Lung (tissue), 12 donors: ENCODE measurements around the gene IGSF22. TPM values are rescaled to one million over a fixed set of nuclear protein-coding genes. Genes with fewer than 3 reads are reported as not detected.

Source experiments
- ATAC-seq: fragments of 200-7000 bp; cut with Tn5 transposase; one replicate; pipeline ENCODE4 v1.9.1; 2020; ENCODE audit warnings: moderate number of reproducible peaks; ENCODE audit not compliant: insufficient read depth, low FRiP score
- DNase-seq, 3 donors: peaks; one replicate each; pipeline ENCODE4 v3.0.0-alpha.2; 2013 to 2017
- H3K27ac ChIP-seq, 2 donors: one replicate each; pipeline ENCODE4 v1.5.1; 2013; ENCODE audit warnings: mild to moderate bottlenecking in 2 of 2, moderate library complexity in 2 of 2, control low read depth in 1 of 2, inconsistent platforms in 1 of 2, low read depth in 1 of 2, low read length in 1 of 2
- H3K27me3 ChIP-seq, 3 donors: one replicate each; pipeline ENCODE4 v1.5.1; 2013; ENCODE audit warnings: low read length in 2 of 3; ENCODE audit not compliant: control insufficient read depth in 3 of 3, insufficient read depth in 3 of 3
- H3K36me3 ChIP-seq, 4 donors: one replicate each; pipeline ENCODE4 v1.5.1; 2013; ENCODE audit warnings: low read length in 4 of 4, mild to moderate bottlenecking in 1 of 4, moderate library complexity in 1 of 4; ENCODE audit not compliant: control insufficient read depth in 4 of 4, insufficient read depth in 4 of 4
- H3K4me1 ChIP-seq, 5 donors: one replicate each; pipeline ENCODE4 v1.5.1; 2013; ENCODE audit warnings: low read length in 5 of 5, mild to moderate bottlenecking in 2 of 5, moderate library complexity in 1 of 5; ENCODE audit not compliant: control insufficient read depth in 5 of 5, insufficient read depth in 5 of 5
- H3K4me3 ChIP-seq: one replicate; pipeline ENCODE4 v1.5.1; 2013; ENCODE audit warnings: mild to moderate bottlenecking, control low read depth, moderate library complexity
- H3K9ac ChIP-seq, 2 donors: one replicate each; pipeline ENCODE4 v1.5.1; 2013; ENCODE audit warnings: low read length in 2 of 2, control low read depth in 1 of 2; ENCODE audit not compliant: insufficient read depth in 1 of 2
- H3K9me3 ChIP-seq, 4 donors: one replicate each; pipeline ENCODE4 v1.5.1; 2013; ENCODE audit warnings: low read length in 3 of 4, mild to moderate bottlenecking in 1 of 4, moderate library complexity in 1 of 4; ENCODE audit not compliant: control insufficient read depth in 4 of 4, insufficient read depth in 3 of 4
- CTCF ChIP-seq: IDR thresholded peaks from 2 replicates; pipeline ENCODE4 v1.5.1; 2012; ENCODE audit warnings: mild to moderate bottlenecking; ENCODE audit errors: control extremely low read depth, extremely low read depth
- WGBS, 2 donors: extraction: QIAGEN DNeasy Blood & Tissue Kit; methylation state at CpG; one replicate each; pipeline ENCODE4 v1.1.7; 2013; 5-methylcytosine and 5-hydroxymethylcytosine counted together
- polyA plus RNA-seq, 2 donors: library from polyadenylated mRNA; stranded (reverse); fragments of 200-250 nt; gene quantifications; one replicate each; pipeline ENCODE4 v1.2.1, GENCODE V29; 2013
- total RNA-seq, 2 donors: library from RNA; depleted of rRNA in 1 of 2; stranded (reverse); fragments of >200 nt in 1 of 2; gene quantifications; one replicate each; pipeline ENCODE4 v1.2.1, GENCODE V29; 2014 to 2021
- donor health status: control.
- donor health status: control.
- donor health status: Bipolar disorder and iron deficiency.
- donor health status: healthy.
- donor health status: DM: yes; HTN: yes; CAD: no.

Gene IGSF22
- total and polyA plus RNA-seq, 4 donors = 0.33 to 2.0 (median 0.56) TPM

GRCh38 chr11:18704698-18705097 is 21.3 kb downstream of the IGSF22 start:
- ATAC-seq (no peak), DNase-seq (peak in 2 of 3 donors; percentile 21 to 44)
- peaks cover 0 to 12% (median 3%) of the 10 kb centered on the region in 4 donors for H3K36me3 ChIP-seq
- H3K4me1 ChIP-seq = peaks cover 12 to 42% (median 14%) of the 10 kb centered on the region in 5 donors
- no peaks in the 10 kb centered on the region for H3K27me3 ChIP-seq
- TF ChIP-seq CTCF = no peak
- H3K4me3 ChIP-seq = no peak overlapping the region
- WGBS, 2 donors = 49 to 64% methylated on average over 1 of the region's 1 CpG
- no peak overlapping the region for H3K27ac ChIP-seq
- H3K9ac ChIP-seq = no peak overlapping the region
- no peaks in the 10 kb centered on the region for H3K9me3 ChIP-seq

GRCh38 chr11:18704045-18704645 is 21.8 kb downstream of the IGSF22 start:
- WGBS, 2 donors = 74 to 82% methylated on average over 5 of the region's 5 CpGs
- TF ChIP-seq CTCF = no peak
- H3K4me3 ChIP-seq = no peak overlapping the region
- peaks cover 0 to 12% (median 3%) of the 10 kb centered on the region in 4 donors for H3K36me3 ChIP-seq
- DNase-seq (no peak), ATAC-seq (no peak)
- H3K4me1 ChIP-seq = peaks cover 12 to 48% (median 19%) of the 10 kb centered on the region in 5 donors
- H3K27me3 ChIP-seq = no peaks in the 10 kb centered on the region
- H3K9ac ChIP-seq = no peak overlapping the region
- no peaks in the 10 kb centered on the region for H3K9me3 ChIP-seq
- no peak overlapping the region for H3K27ac ChIP-seq

- H3K9ac ChIP-seq = no peak overlapping the region
- DNase-seq = no peak
- WGBS, 2 donors = 92 to 94% methylated on average over 2 of the region's 2 CpGs
- peaks cover 12 to 50% (median 19%) of the 10 kb centered on the region in 5 donors for H3K4me1 ChIP-seq
- H3K27ac ChIP-seq = no peak overlapping the region
- no peaks in the 10 kb centered on the region for H3K27me3 ChIP-seq
- no peaks in the 10 kb centered on the region for H3K9me3 ChIP-seq
- no peak overlapping the region for H3K4me3 ChIP-seq
- TF ChIP-seq CTCF = no peak
- peaks cover 0 to 12% (median 3%) of the 10 kb centered on the region in 4 donors for H3K36me3 ChIP-seq
- no peak for ATAC-seq
Measured at GRCh38 chr11:18703001-18703763, 22.8 kb downstream of the IGSF22 start.
